ENCODE measurements around the gene CHRNB2.

DNA sequence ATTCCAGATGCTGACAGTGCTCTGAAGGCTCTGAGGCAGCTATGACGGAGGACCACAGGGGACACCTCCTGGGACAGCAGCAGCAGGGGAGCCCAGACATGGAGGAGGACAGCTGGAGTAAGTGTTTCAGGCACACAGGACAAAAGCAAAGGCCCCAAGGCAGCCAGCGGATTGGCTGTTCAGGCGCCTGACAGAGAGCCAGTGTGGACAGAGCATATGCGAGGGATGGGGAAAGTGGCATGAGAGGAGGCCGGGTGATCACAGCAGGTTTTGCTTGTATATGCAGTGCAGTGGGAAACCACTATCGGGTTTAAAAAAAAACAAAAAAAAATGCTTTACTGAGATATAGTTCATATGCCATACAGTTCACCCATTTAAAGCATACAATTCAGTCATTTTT, 19.1 kb downstream of the CHRNB2 start:
- TF ChIP-seq, protein P1, sequence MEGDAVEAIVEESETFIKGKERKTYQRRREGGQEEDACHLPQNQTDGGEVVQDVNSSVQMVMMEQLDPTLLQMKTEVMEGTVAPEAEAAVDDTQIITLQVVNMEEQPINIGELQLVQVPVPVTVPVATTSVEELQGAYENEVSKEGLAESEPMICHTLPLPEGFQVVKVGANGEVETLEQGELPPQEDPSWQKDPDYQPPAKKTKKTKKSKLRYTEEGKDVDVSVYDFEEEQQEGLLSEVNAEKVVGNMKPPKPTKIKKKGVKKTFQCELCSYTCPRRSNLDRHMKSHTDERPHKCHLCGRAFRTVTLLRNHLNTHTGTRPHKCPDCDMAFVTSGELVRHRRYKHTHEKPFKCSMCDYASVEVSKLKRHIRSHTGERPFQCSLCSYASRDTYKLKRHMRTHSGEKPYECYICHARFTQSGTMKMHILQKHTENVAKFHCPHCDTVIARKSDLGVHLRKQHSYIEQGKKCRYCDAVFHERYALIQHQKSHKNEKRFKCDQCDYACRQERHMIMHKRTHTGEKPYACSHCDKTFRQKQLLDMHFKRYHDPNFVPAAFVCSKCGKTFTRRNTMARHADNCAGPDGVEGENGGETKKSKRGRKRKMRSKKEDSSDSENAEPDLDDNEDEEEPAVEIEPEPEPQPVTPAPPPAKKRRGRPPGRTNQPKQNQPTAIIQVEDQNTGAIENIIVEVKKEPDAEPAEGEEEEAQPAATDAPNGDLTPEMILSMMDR (IDR thresholded peaks at IDR 0.05; ENCODE audit: poor library complexity) = no peak
- TF ChIP-seq EZH2phosphoT487 (IDR thresholded peaks at IDR 0.05; ENCODE audit: low read depth, severe bottlenecking, unreplicated experiment) = no peak
- TF ChIP-seq EZH2 (IDR thresholded peaks at IDR 0.05; ENCODE audit: borderline replicate concordance) = no peak
